CD4-positive, alpha-beta T cell (primary cell): ENCODE data around the gene CELF5. TPM values are rescaled to one million over a fixed set of nuclear protein-coding genes. Genes with fewer than 3 reads are reported as not detected.
"Not testable (repeated sequence)": the region's sequence is repeated elsewhere in the genome, so short reads cannot be mapped to it uniquely, and the experiment has no call there.

Experiments used
- ATAC-seq: fragments of 200-7000 bp; cut with Tn5 transposase; one replicate; pipeline ENCODE4 v1.10.0; 2022; ENCODE audit warnings: mild to moderate bottlenecking; ENCODE audit not compliant: poor library complexity
- CTCF ChIA-PET: fragments of 350-600 bp; sonication (Branson Sonifier 250); formaldehyde crosslinking; loops from one replicate; lab custom pipeline; 2021; ENCODE audit warnings: antibody characterized with exemption, inconsistent platforms; lab: Charles Lee
- POLR2A ChIA-PET: fragments of 350-600 bp; sonication (Branson Sonifier 250); formaldehyde crosslinking; loops from one replicate; lab custom pipeline; 2021; ENCODE audit warnings: antibody characterized with exemption, inconsistent platforms; lab: Charles Lee
- DNase-seq, 14 experiments: peaks; one replicate each; pipeline ENCODE4 v3.0.0-alpha.2; 2013 to 2020; ENCODE audit warnings: mixed read lengths in 2 of 14
- H3K27ac ChIP-seq, 2 donors: one replicate each; pipeline versions ENCODE4 v1.5.1 to v1.7.0; 2013; ENCODE audit warnings: low read length in 2 of 2, low read depth in 1 of 2, mild to moderate bottlenecking in 1 of 2
- H3K27me3 ChIP-seq, 2 experiments: 1 replicate in 1 of 2; 2 replicates in 1 of 2; pipeline versions ENCODE4 v1.6.1 to v1.7.0; 2013; ENCODE audit warnings: low read length in 2 of 2, control low read depth in 1 of 2, mild to moderate bottlenecking in 1 of 2, moderate library complexity in 1 of 2; ENCODE audit not compliant: insufficient read depth in 2 of 2, control insufficient read depth in 1 of 2
- H3K36me3 ChIP-seq: one replicate; pipeline ENCODE4 v1.6.1; 2013; ENCODE audit warnings: low read length, control low read depth; ENCODE audit not compliant: insufficient read depth
- H3K4me1 ChIP-seq: one replicate; pipeline ENCODE4 v1.6.1; 2013; ENCODE audit warnings: low read length, control low read depth; ENCODE audit not compliant: insufficient read depth
- H3K4me3 ChIP-seq: one replicate; pipeline ENCODE4 v1.5.1; 2013; ENCODE audit warnings: mild to moderate bottlenecking, low read length, moderate library complexity
- H3K9me3 ChIP-seq, 2 experiments: 1 replicate in 1 of 2; 2 replicates in 1 of 2; pipeline versions ENCODE4 v1.6.1 to v1.7.0; 2013; ENCODE audit warnings: low read length in 2 of 2, mild to moderate bottlenecking in 2 of 2, control low read depth in 1 of 2, moderate library complexity in 1 of 2; ENCODE audit not compliant: control insufficient read depth in 1 of 2, insufficient read depth in 1 of 2
- H3K27ac Mint-ChIP-seq: one replicate; pipeline ENCODE4 v1.8.0; 2020; ENCODE audit warnings: mixed read lengths
- H3K27me3 Mint-ChIP-seq: one replicate; pipeline ENCODE4 v1.8.0; 2021; ENCODE audit warnings: mixed read lengths
- H3K36me3 Mint-ChIP-seq: one replicate; pipeline ENCODE4 v1.8.0; 2021; ENCODE audit warnings: low read depth, mixed read lengths
- H3K4me1 Mint-ChIP-seq: one replicate; pipeline ENCODE4 v1.8.0; 2021; ENCODE audit warnings: low read depth, mixed read lengths
- H3K4me3 Mint-ChIP-seq: one replicate; pipeline ENCODE4 v1.8.0; 2020; ENCODE audit warnings: mild to moderate bottlenecking, mixed read lengths
- H3K9me3 Mint-ChIP-seq: one replicate; pipeline ENCODE4 v1.8.0; 2020; ENCODE audit warnings: mixed read lengths
- intact Hi-C, 2 experiments: fragments of 100-400 bp; cut with DNase I in 1 of 2; cut with micrococcal nuclease in 1 of 2; formaldehyde crosslinking; loops; one replicate each; pipeline versions ENCODE4 v1.15.1 to v1.9.0; 2023 to 2025; cut with DNase I, micrococcal nuclease
- total RNA-seq, 174 experiments: library from RNA in 2 of 174; stranded (reverse) in 2 of 174; gene quantifications; one replicate each; pipeline ENCODE4 v1.2.3 and lab custom pipeline; 2021 to 2026
- TF ChIP-seq, protein P1 (sequence below): fragments of 200-600 bp; IDR thresholded peaks from one replicate; pipeline ENCODE4 v1.8.0; 2022; ENCODE audit warnings: antibody characterized with exemption, mild to moderate bottlenecking

Gene CELF5
- total RNA-seq, 2 experiments from 2014 or later, result 0.36 TPM

DNA sequence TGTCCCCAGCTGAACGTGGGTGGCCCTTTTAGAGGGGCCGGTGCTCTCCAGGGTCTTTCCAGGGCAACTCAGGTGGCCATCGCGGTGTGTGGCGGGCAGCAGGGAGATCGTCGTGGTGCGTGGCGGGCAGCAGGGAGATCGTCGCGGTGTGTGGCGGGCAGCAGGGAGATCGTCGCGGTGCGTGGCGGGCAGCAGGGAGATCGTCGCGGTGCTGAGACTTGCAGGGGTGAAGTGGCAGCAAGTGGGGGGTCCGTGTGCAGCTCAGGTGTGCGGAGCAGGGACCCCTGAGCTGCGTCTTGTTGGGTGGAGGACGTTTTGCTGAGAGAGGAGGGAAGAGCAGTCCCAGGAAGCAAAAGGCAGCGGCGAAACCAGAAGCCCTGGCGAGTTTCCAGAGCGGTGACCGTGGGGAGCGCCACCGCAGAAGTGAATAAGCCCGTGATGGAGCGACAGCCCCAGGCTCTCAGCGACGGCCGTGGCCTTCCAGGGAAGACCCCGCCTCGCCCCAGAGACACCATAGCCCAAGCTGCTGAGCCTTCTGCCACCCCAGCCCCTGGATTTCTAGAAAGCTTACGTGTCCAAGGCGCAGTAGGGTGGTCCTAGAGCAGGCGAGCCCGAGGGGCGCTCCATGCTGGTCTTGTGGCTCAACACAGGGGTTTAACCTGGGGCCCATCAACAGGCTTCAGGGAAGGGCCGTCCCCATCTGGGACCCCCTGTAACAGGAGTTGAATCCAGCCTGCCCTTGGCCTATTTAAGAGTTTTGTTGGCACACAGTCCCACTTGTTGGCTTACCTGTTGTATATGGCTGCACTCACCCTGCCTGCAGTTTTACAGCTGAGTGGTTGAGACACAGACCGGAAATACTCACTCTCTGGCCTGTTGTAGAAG is 33.3 kb upstream of the CELF5 start:
- Histone ChIP-seq H3K4me1 (peaks cover 50% of the 10 kb centered on the region), H3K27me3 (no peaks in the 10 kb centered on the region), H3K27ac (no peak overlapping the region), H3K9me3 (peaks cover 0 to 6% of the 10 kb centered on the region in 2 experiments), H3K4me3 (no peak overlapping the region), H3K36me3 (peaks cover 27% of the 10 kb centered on the region)
- ATAC-seq (no peak), DNase-seq (peak in 1 of 14 experiments; percentile 18)
- ChIA-PET POLR2A (no interaction called here), CTCF (no interaction called here)
- H3K9me3 Mint-ChIP-seq, result no peaks in the 10 kb centered on the region
- no peak overlapping the region for H3K27ac Mint-ChIP-seq
- intact Hi-C loops, result no loop called here
- H3K4me3 Mint-ChIP-seq, result no peak overlapping the region
- no peaks in the 10 kb centered on the region for H3K27me3 Mint-ChIP-seq
- TF ChIP-seq, protein P1, sequence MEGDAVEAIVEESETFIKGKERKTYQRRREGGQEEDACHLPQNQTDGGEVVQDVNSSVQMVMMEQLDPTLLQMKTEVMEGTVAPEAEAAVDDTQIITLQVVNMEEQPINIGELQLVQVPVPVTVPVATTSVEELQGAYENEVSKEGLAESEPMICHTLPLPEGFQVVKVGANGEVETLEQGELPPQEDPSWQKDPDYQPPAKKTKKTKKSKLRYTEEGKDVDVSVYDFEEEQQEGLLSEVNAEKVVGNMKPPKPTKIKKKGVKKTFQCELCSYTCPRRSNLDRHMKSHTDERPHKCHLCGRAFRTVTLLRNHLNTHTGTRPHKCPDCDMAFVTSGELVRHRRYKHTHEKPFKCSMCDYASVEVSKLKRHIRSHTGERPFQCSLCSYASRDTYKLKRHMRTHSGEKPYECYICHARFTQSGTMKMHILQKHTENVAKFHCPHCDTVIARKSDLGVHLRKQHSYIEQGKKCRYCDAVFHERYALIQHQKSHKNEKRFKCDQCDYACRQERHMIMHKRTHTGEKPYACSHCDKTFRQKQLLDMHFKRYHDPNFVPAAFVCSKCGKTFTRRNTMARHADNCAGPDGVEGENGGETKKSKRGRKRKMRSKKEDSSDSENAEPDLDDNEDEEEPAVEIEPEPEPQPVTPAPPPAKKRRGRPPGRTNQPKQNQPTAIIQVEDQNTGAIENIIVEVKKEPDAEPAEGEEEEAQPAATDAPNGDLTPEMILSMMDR, result no peak
- H3K4me1 Mint-ChIP-seq, result peaks cover 26% of the 10 kb centered on the region
- peaks cover 27% of the 10 kb centered on the region for H3K36me3 Mint-ChIP-seq

DNA sequence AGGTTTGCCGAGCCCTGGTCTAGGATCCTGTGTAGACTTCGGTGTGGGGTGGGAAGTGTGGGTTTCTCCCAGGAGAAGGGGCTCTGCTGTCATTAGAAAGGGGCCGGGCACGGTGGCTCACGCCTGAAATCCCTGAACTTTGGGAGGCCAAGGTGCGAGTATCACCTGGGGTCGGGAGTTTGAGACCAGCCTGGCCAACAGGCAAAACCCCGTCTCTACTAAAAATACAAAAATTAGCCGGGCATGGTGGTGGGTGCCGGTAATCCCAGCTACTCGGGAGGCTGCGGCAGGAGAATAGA is 32.7 kb upstream of the CELF5 start:
- H3K4me3 ChIP-seq, intact Hi-C loops, H3K9me3 Mint-ChIP-seq, H3K9me3 ChIP-seq, H3K4me3 Mint-ChIP-seq, ATAC-seq, H3K27ac Mint-ChIP-seq, H3K27ac ChIP-seq, DNase-seq, H3K27me3 Mint-ChIP-seq, POLR2A ChIA-PET, H3K27me3 ChIP-seq, CTCF ChIA-PET: not testable (repeated sequence)
- Histone ChIP-seq H3K4me1 (peaks cover 44% of the 10 kb centered on the region), H3K36me3 (peaks cover 33% of the 10 kb centered on the region)
- peaks cover 24% of the 10 kb centered on the region for H3K36me3 Mint-ChIP-seq
- H3K4me1 Mint-ChIP-seq, result peaks cover 23% of the 10 kb centered on the region

DNA sequence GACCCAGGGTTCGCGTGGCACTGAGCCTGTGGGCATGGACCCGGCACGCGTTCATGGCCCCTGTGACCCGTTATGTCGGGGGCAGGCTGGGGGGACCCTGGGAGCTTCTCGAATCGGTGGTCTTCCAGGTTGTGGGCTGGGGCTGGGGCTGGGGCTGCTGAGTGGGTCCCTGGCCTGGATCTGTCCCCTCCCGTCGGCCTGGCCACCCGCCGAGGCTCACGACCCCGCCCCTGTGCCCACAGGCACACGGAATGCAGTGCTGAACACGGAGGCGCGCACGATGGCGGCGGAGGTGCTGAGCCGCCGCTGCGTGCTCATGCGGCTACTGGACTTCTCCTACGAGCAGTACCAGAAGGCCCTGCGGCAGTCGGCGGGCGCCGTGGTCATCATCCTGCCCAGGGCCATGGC is 32.2 kb upstream of the CELF5 start:
- Mint-ChIP-seq H3K36me3 (peaks cover 19% of the 10 kb centered on the region), H3K4me1 (peaks cover 18% of the 10 kb centered on the region), H3K27me3 (no peaks in the 10 kb centered on the region), H3K4me3 (no peak overlapping the region), H3K27ac (no peak overlapping the region), H3K9me3 (no peaks in the 10 kb centered on the region)
- H3K4me1 ChIP-seq, result peaks cover 39% of the 10 kb centered on the region
- H3K36me3 ChIP-seq, result peaks cover 37% of the 10 kb centered on the region
- no peak overlapping the region for H3K4me3 ChIP-seq
- H3K9me3 ChIP-seq, result peaks cover 0 to 6% of the 10 kb centered on the region in 2 experiments
- H3K27ac ChIP-seq, result no peak overlapping the region
- TF ChIP-seq, protein P1, result no peak
- no peak for ATAC-seq
- ChIA-PET CTCF (no interaction called here), POLR2A (no interaction called here)
- intact Hi-C loops, result no loop called here
- peak in 1 of 14 experiments; percentile 25 for DNase-seq
- no peaks in the 10 kb centered on the region for H3K27me3 ChIP-seq
